HAP-1 (cell line): Measurements from ENCODE around the gene TMC4.
A peak's percentile ranks its signal among the peaks of the same experiment; 100 is the strongest.
"Not testable (repeated sequence)": the region's sequence is repeated elsewhere in the genome, so short reads cannot be mapped to it uniquely, and the experiment has no call there.

Source experiments
- DNase-seq, 2 experiments: peaks; one replicate each; pipeline ENCODE4 v3.0.0-alpha.2; 2016 to 2020; ENCODE audit warnings: low spot score in 2 of 2
- H3K27me3 ChIP-seq: fragments of 250-450 bp; sonication (Bioruptor Pico); 2 replicates; pipeline ENCODE4 v1.5.1; 2020; ENCODE audit warnings: low read depth, mild to moderate bottlenecking, moderate library complexity
- H3K36me3 ChIP-seq: fragments of 250-450 bp; sonication (Bioruptor Pico); replicated peaks from 2 replicates; pipeline ENCODE4 v1.5.1; 2020; ENCODE audit warnings: mild to moderate bottlenecking
- H3K4me1 ChIP-seq: fragments of 250-450 bp; sonication (Bioruptor Pico); 2 replicates; pipeline ENCODE4 v1.5.1; 2020; ENCODE audit warnings: mild to moderate bottlenecking
- H3K4me3 ChIP-seq: fragments of 250-450 bp; sonication (Bioruptor Pico); 2 replicates; pipeline ENCODE4 v1.5.1; 2020; ENCODE audit warnings: mild to moderate bottlenecking, moderate library complexity
- H3K9me3 ChIP-seq: fragments of 250-450 bp; sonication (Bioruptor Pico); 2 replicates; pipeline ENCODE4 v1.5.1; 2020; ENCODE audit warnings: mild to moderate bottlenecking, moderate library complexity
- in situ Hi-C: fragments of 300-500 bp; cut with MboI; formaldehyde crosslinking; loops from 3 replicates; pipeline ENCODE4 v1.14.3; 2020; ENCODE audit warnings: low sequenced_read_pairs, inconsistent platforms, mixed read lengths

TMC4 gene

GRCh38 chr19:54180691-54181091 lies 7.7 kb upstream of the TMC4 start:
- H3K36me3 ChIP-seq = peaks cover 27% of the 10 kb centered on the region
- no peak for DNase-seq
- H3K4me1 ChIP-seq = no peaks in the 10 kb centered on the region
- no peaks in the 10 kb centered on the region for H3K27me3 ChIP-seq
- H3K9me3 ChIP-seq = no peaks in the 10 kb centered on the region
- in situ Hi-C loops = loop anchor here (25.0 kb wide), 1 partner anchor 1482 kb away; the partner anchor contains the start of gene U2AF2
- no peak overlapping the region for H3K4me3 ChIP-seq

- peaks cover 27% of the 10 kb centered on the region for H3K36me3 ChIP-seq
- no peaks in the 10 kb centered on the region for H3K4me1 ChIP-seq
- in situ Hi-C loops = loop anchor here (25.0 kb wide), 1 partner anchor 1482 kb away; the partner anchor contains the start of gene U2AF2
- H3K4me3 ChIP-seq = no peak overlapping the region
- peak; percentile 31 to 59 for DNase-seq
- no peaks in the 10 kb centered on the region for H3K9me3 ChIP-seq
- no peaks in the 10 kb centered on the region for H3K27me3 ChIP-seq
Observed at GRCh38 chr19:54179921-54180461, 7.0 kb upstream of the TMC4 start.

- peaks cover 27% of the 10 kb centered on the region for H3K36me3 ChIP-seq
- H3K27me3 ChIP-seq = no peaks in the 10 kb centered on the region
- H3K4me3 ChIP-seq = no peak overlapping the region
- no peaks in the 10 kb centered on the region for H3K9me3 ChIP-seq
- in situ Hi-C loops = loop anchor here (25.0 kb wide), 1 partner anchor 1483 kb away; the partner anchor contains the start of gene U2AF2
- no peaks in the 10 kb centered on the region for H3K4me1 ChIP-seq
- DNase-seq = no peak
Observed at GRCh38 chr19:54179262-54179852, 6.4 kb upstream of the TMC4 start.

DNA sequence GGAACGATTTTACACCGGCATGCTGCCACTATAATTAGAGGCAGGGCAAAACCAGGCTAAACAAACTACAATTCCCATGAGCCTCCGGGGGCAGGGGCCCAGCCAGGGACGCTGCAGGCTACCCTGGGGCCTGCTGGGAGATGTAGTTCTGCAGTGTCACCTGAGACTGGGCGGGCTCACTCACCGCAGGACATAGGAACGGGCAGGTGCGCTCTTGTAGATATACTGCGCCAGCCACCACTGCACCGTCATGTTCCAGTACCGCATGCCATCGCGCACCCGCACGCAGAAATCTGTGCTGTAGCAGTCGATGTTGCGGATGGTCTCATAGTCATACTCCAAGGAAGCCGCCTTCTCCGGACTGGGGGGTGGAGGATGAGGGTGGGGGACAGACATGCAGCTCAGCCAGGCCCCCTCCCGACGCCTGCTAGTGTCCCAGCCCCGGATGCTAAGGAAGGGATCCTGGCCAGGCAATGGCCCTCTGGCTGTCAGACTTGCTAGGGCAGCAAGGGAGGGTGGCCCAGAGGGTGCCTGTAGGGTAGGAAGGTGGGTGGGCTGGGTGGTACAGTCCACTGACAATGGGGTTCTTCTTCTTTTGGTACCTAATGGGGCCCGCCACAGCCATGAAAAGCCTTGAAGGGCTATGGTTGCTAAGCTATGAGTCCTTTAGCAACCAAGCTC lies 5.8 kb upstream of the TMC4 start:
- Histone ChIP-seq H3K36me3 (peaks cover 27% of the 10 kb centered on the region), H3K27me3 (no peaks in the 10 kb centered on the region), H3K4me3 (no peak overlapping the region), H3K9me3 (no peaks in the 10 kb centered on the region), H3K4me1 (no peaks in the 10 kb centered on the region)
- in situ Hi-C loops = loop anchor here (25.0 kb wide), 1 partner anchor 1484 kb away; the partner anchor contains the start of gene U2AF2
- peak in 1 of 2 experiments; percentile 60 for DNase-seq

DNA sequence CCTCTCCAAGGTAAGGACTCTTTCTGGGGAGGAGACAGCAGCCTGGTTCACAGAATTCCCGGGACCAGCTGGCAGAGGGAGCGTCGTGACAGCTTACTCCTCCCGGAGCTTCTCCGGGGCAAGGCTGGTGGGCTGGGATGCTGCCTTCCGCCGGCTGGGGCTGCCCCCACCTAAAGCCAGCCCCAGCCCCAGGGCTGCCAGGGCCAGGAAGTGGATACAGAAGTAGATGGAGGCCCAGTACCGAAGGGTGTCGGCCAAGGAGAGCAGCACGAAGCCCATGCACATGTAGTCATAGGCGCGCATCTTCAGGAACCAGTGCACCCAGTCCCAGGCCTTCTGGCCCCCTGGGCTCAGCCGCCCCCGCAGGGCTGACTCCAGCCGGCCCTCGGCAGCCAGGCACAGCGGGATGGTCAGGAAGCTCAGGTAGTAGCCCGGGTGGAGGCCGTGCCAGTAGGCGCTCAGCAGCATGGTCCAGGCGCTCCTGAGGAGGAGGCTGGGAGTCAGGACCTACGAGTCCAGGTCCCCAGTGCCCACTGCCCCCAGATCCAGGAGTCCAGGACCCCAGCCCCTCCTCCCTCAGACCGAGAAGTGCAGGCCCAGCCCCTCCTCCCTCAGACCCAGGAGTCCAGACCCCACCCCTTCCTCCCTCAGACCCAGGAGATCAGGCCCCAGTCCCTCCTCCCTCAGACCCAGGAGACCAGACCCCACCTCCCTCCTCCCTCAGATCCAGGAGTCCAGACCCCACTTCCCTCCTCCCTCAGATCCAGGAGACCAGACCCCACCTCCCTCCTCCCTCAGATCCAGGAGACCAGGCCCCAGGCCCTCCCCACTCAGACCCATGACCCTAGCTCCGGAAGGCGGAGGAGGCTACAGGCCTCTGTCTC lies 1.2 kb upstream of the TMC4 start:
- no peak for DNase-seq
- H3K4me3 ChIP-seq = no peak overlapping the region
- in situ Hi-C loops = no loop called here
- H3K27me3 ChIP-seq = no peaks in the 10 kb centered on the region
- peaks cover 7% of the 10 kb centered on the region; the same call in 1 of the 2 replicates for H3K36me3 ChIP-seq
- no peaks in the 10 kb centered on the region for H3K9me3 ChIP-seq
- H3K4me1 ChIP-seq = no peaks in the 10 kb centered on the region

- H3K9me3 ChIP-seq = no peaks in the 10 kb centered on the region
- no peak overlapping the region for H3K4me3 ChIP-seq
- H3K36me3 ChIP-seq = peaks cover 3% of the 10 kb centered on the region; the same call in 1 of the 2 replicates
- H3K27me3 ChIP-seq = no peaks in the 10 kb centered on the region
- DNase-seq = no peak
- in situ Hi-C loops = no loop called here
- no peaks in the 10 kb centered on the region for H3K4me1 ChIP-seq
Observed at GRCh38 chr19:54173359-54173699, 369 bp upstream of the TMC4 start.

DNA sequence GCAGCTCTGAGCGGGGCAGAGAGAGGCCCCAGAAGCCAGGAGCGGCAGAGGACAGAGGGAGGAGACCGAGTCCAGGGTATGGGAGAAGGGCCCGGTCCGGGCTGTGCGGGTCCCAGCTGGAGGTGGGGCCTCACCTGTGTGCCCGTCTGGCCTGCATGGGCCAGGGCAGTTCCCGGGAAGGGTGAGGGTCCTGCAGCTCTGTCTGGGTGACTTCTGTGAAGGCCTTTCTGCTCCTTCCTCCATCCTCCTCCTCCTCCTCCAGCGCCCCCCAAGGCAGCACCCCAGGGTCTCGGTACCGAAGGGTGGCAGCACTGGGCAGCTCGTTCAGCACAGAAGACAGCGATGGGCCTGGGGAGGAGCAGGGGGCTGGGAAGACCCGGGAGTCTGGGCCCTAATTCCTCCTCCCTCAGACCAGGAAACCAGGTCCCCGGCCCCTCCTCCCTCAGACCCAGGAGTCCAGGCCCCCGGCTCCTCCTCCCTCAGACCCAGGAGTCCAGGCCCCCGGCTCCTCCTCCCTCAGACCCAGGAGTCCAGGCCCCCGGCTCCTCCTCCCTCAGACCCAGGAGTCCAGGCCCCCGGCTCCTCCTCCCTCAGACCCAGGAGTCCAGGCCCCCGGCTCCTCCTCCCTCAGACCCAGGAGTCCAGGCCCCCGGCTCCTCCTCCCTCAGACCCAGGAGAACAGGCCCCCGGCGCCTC lies 1.1 kb downstream of the TMC4 start:
- in situ Hi-C loops, H3K4me3 ChIP-seq, H3K27me3 ChIP-seq, DNase-seq, H3K36me3 ChIP-seq, H3K4me1 ChIP-seq, H3K9me3 ChIP-seq: not testable (repeated sequence)

DNA sequence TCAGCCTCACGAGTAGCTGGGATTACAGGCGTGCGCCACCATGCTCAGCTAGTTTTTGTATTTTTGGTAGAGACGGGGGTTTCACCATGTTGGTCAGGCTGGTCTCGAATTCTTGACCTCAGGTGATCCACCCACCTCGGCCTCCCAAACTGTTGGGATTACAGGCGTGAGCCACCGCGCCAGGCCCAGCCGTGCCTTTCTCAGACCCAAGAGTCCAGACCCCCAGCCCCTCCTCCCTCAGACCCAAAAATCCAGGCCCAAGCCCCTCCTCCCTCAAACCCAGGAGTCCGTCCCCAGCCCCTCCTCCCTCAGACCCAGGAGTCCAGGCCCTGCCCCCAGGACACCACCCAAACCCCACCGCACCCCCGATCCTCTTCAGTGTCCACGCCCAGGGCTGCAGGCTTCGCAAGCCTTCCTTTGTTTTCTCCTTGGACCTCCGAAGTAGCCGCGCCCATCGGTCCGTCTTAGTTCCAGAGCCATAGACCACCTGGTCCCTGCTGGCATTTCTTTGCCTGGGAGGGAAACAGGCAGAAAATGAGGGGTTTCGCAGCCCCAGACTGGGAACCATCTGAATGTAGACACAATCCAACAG lies 3.7 kb downstream of the TMC4 start:
- Histone ChIP-seq H3K27me3 (no peaks in the 10 kb centered on the region), H3K36me3 (no peaks in the 10 kb centered on the region), H3K4me1 (no peaks in the 10 kb centered on the region), H3K4me3 (no peak overlapping the region), H3K9me3 (no peaks in the 10 kb centered on the region)
- in situ Hi-C loops = no loop called here
- DNase-seq = no peak

DNA sequence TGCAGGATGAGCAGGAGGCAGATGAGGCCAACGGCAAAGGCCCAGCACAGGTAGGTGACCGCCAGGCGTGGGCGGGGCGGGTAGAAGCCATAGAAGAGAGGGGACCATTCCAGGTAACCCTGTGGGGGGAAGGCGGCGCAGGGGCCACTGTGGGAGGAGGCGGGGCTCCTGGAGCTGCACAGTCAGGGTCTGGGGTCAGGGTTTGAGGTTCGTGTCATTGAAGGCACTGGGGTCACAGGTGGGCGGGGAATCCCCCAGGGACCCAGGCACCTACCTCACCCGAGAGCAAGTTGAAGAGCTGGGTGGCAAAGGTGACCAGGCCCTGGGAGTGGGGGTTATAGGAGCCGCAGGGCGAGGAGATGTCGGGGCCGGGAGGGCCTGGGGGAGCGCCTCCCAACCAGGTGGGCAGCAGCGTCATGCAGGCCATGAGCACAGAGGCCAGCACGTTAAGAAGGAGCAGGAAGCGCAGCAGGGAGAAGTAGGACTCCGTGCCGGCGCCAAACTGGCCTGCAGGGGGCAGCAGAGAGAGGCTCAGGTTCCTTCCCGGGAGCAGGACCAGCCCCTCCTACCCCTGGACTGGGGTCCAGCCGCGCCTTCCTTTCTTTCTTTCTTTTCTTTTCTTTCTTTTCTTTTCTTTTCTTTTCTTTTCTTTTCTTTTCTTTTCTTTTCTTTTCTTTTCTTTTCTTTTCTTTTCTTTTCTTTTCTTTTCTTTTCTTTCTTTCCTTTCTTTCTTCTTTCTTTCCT lies 4.6 kb downstream of the TMC4 start:
- in situ Hi-C loops = no loop called here
- H3K36me3 ChIP-seq = no peaks in the 10 kb centered on the region
- no peak overlapping the region for H3K4me3 ChIP-seq
- H3K4me1 ChIP-seq = no peaks in the 10 kb centered on the region
- DNase-seq = peak; percentile 77 to 98
- no peaks in the 10 kb centered on the region for H3K27me3 ChIP-seq
- no peaks in the 10 kb centered on the region for H3K9me3 ChIP-seq

GRCh38 chr19:54165222-54165621 lies 7.7 kb downstream of the TMC4 start:
- no peaks in the 10 kb centered on the region for H3K27me3 ChIP-seq
- in situ Hi-C loops = no loop called here
- no peak for DNase-seq
- H3K4me3 ChIP-seq = no peak overlapping the region
- H3K4me1 ChIP-seq = peaks cover 2% of the 10 kb centered on the region; the same call in 1 of the 2 replicates
- H3K9me3 ChIP-seq = no peaks in the 10 kb centered on the region
- no peaks in the 10 kb centered on the region for H3K36me3 ChIP-seq

DNA sequence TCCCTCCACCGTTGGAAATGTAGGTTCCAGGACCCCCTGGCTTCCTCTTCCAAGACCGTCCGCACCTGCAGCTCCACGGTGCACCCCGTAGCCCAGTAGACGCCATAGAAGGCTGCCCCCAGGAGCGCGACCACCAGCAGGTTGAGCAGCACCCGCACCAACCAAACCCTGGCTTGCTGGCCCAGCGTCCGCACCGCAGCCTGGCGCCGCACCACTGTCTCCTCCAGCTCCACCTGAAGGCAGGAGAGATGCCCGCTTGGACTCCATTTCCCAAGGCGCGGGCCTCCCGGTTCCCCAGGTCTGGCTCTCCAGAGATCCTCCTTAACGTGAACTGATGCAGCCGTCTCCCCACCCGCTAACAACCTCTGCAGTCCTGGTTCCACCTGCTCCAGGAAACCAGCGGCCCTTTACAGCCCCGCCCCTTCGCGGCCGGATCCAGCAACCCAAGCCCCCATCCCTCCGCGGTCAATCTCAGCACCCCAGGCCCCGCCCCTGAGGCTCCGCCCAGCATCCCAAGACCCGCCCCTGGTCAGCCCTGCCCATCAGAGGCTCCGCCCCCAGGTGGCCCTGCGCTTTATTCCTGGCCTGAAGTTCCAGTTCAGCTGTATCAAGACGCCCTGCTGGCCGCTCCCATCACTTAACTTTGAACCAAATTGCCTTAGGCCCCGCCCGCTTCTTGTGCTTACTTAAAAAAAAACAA lies 8.4 kb downstream of the TMC4 start:
- no peaks in the 10 kb centered on the region for H3K27me3 ChIP-seq
- peak in 1 of 2 experiments; percentile 51 for DNase-seq
- in situ Hi-C loops = no loop called here
- H3K4me3 ChIP-seq = no peak overlapping the region
- H3K36me3 ChIP-seq = no peaks in the 10 kb centered on the region
- H3K9me3 ChIP-seq = no peaks in the 10 kb centered on the region
- H3K4me1 ChIP-seq = peaks cover 2% of the 10 kb centered on the region; the same call in 1 of the 2 replicates

DNA sequence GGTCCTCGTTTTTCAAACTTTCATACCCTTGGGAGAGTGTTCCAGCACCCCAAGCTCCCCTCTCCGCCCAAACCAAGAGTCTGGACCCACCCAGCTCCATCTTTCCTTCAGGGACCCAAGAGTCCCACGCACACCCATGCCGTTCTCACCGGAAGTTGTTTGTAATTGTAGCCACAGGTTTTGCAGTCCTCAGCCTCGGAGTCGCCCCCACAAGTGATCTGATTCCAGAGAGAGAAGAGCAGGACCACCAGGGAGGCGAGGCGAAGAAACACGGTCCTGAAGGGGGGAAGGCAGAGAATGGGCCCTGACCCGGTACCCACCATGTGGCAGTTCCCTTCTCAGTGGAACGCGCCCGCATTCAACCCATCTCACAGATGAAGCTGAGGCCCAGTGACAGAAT lies 10.1 kb downstream of the TMC4 start:
- H3K27me3 ChIP-seq = no peaks in the 10 kb centered on the region
- H3K4me1 ChIP-seq = peaks cover 8% of the 10 kb centered on the region
- H3K36me3 ChIP-seq = peaks cover 5% of the 10 kb centered on the region
- in situ Hi-C loops = no loop called here
- no peak for DNase-seq
- no peaks in the 10 kb centered on the region for H3K9me3 ChIP-seq
- no peak overlapping the region; the same call in 1 of the 2 replicates for H3K4me3 ChIP-seq
